Fibroblast of lung (primary cell): ENCODE results near the gene CHRNA1. TPM values are rescaled to one million over a fixed set of nuclear protein-coding genes. Genes with fewer than 3 reads are reported as not detected.

Source experiments
- DNase-seq, 2 donors: peaks; one replicate each; pipeline versions ENCODE4 v3.0.0 to v3.0.0-alpha.2; 2010; ENCODE audit warnings: low read depth in 2 of 2
- H2AFZ ChIP-seq: 2 replicates; pipeline ENCODE4 v1.5.1; 2012; ENCODE audit warnings: low read length, control low read depth, inconsistent platforms
- H3K27ac ChIP-seq: 2 replicates; pipeline ENCODE4 v1.5.1; 2011; ENCODE audit warnings: low read length, control low read depth; ENCODE audit not compliant: insufficient read depth
- H3K27me3 ChIP-seq: 2 replicates; pipeline ENCODE4 v1.5.1; 2011; ENCODE audit warnings: mild to moderate bottlenecking, low read length; ENCODE audit not compliant: control insufficient read depth, insufficient read depth
- H3K36me3 ChIP-seq: 2 replicates; pipeline ENCODE4 v1.5.1; 2011; ENCODE audit warnings: low read length; ENCODE audit not compliant: control insufficient read depth, insufficient read depth
- H3K4me1 ChIP-seq: 2 replicates; pipeline ENCODE4 v1.5.1; 2011; ENCODE audit warnings: low read length; ENCODE audit not compliant: control insufficient read depth, insufficient read depth; ENCODE audit errors: extremely low read depth
- H3K4me2 ChIP-seq: 2 replicates; pipeline ENCODE4 v1.5.1; 2011; ENCODE audit warnings: low read length, control low read depth; ENCODE audit not compliant: insufficient read depth; ENCODE audit errors: extremely low read depth
- H3K4me3 ChIP-seq, 4 experiments: fragments of 200-600 bp in 1 of 4; sonication (generic) in 1 of 4; replicated peaks in 1 of 4; 2 replicates each; pipeline ENCODE4 v1.5.1; 2011 to 2016; ENCODE audit warnings: low read length in 4 of 4, low read depth in 3 of 4, mild to moderate bottlenecking in 3 of 4, control low read depth in 2 of 4, inconsistent platforms in 1 of 4, mixed read lengths in 1 of 4; ENCODE audit not compliant: insufficient read depth in 1 of 4; ENCODE audit errors: control extremely low read depth in 1 of 4
- H3K79me2 ChIP-seq: 2 replicates; pipeline ENCODE4 v1.5.1; 2012; ENCODE audit warnings: mild to moderate bottlenecking, low read length, inconsistent platforms; ENCODE audit not compliant: control insufficient read depth, insufficient read depth
- H3K9ac ChIP-seq: 2 replicates; pipeline ENCODE4 v1.5.1; 2011; ENCODE audit warnings: mild to moderate bottlenecking, low read length, control low read depth; ENCODE audit not compliant: insufficient read depth
- H3K9me3 ChIP-seq: 2 replicates; pipeline ENCODE4 v1.5.1; 2012; ENCODE audit warnings: low read depth, low read length; ENCODE audit not compliant: control insufficient read depth, insufficient read depth
- H4K20me1 ChIP-seq: 2 replicates; pipeline ENCODE4 v1.5.1; 2011; ENCODE audit warnings: low read length; ENCODE audit not compliant: control insufficient read depth, insufficient read depth; ENCODE audit errors: extremely low read depth
- EZH2 ChIP-seq: IDR thresholded peaks from 2 replicates; pipeline ENCODE4 v1.5.1; 2012; ENCODE audit warnings: low read length, control low read depth, mild to moderate bottlenecking; ENCODE audit errors: missing control alignments
- polyA plus RNA-seq, 2 donors: library from polyadenylated mRNA; depleted of rRNA in 1 of 2; stranded (reverse) in 1 of 2; unstranded in 1 of 2; fragments of >200 nt; gene quantifications; 2 replicates each; pipeline ENCODE4 v1.2.1, GENCODE V29; 2011 to 2012; ENCODE audit warnings: missing spikeins in 1 of 2
- total RNA-seq: library from RNA; depleted of rRNA; stranded (reverse); fragments of >200 nt; gene quantifications from 2 replicates; pipeline ENCODE4 v1.2.1, GENCODE V29; 2014
- TF ChIP-seq, protein P1 (sequence below), 2 donors: IDR thresholded peaks in 1 of 2; conservative IDR thresholded peaks in 1 of 2; 1 replicate in 1 of 2; 2 replicates in 1 of 2; pipeline ENCODE4 v1.5.1; 2011 to 2012; ENCODE audit warnings: low read length in 2 of 2, control low read depth in 1 of 2, inconsistent platforms in 1 of 2, low read depth in 1 of 2, mild to moderate bottlenecking in 1 of 2

The CHRNA1 gene
- total and polyA plus RNA-seq, 2 donors (not counting 1 experiment from before 2014, with no cell fraction given), result 0.33 to 1.1 TPM

GRCh38 chr2:174775571-174775980 is 11.3 kb upstream of the CHRNA1 start:
- no peaks in the 10 kb centered on the region for H4K20me1 ChIP-seq
- no peaks in the 10 kb centered on the region for H3K79me2 ChIP-seq
- no peak overlapping the region for H3K4me2 ChIP-seq
- peak overlapping the region; percentile 40 for H3K27ac ChIP-seq
- H3K9ac ChIP-seq, result no peak overlapping the region
- no peaks in the 10 kb centered on the region for H3K36me3 ChIP-seq
- no peaks in the 10 kb centered on the region for H3K27me3 ChIP-seq
- no peak overlapping the region for H3K4me3 ChIP-seq
- no peak for DNase-seq
- peaks cover 59% of the 10 kb centered on the region for H3K4me1 ChIP-seq
- H2AFZ ChIP-seq, result no peak overlapping the region
- no peaks in the 10 kb centered on the region for H3K9me3 ChIP-seq
- TF ChIP-seq EZH2, result no peak
- TF ChIP-seq, protein P1, sequence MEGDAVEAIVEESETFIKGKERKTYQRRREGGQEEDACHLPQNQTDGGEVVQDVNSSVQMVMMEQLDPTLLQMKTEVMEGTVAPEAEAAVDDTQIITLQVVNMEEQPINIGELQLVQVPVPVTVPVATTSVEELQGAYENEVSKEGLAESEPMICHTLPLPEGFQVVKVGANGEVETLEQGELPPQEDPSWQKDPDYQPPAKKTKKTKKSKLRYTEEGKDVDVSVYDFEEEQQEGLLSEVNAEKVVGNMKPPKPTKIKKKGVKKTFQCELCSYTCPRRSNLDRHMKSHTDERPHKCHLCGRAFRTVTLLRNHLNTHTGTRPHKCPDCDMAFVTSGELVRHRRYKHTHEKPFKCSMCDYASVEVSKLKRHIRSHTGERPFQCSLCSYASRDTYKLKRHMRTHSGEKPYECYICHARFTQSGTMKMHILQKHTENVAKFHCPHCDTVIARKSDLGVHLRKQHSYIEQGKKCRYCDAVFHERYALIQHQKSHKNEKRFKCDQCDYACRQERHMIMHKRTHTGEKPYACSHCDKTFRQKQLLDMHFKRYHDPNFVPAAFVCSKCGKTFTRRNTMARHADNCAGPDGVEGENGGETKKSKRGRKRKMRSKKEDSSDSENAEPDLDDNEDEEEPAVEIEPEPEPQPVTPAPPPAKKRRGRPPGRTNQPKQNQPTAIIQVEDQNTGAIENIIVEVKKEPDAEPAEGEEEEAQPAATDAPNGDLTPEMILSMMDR (conservative IDR thresholded peaks at IDR 0.05 in 1 of 2, IDR thresholded peaks at IDR 0.05 in 1 of 2; ENCODE audit: low read depth in 1 of 2, low read length in 2 of 2), result no peak

GRCh38 chr2:174774886-174775285 is 10.6 kb upstream of the CHRNA1 start:
- Histone ChIP-seq H3K27ac (no peak overlapping the region), H3K79me2 (no peaks in the 10 kb centered on the region), H3K9ac (no peak overlapping the region), H3K4me2 (no peak overlapping the region), H2AFZ (no peak overlapping the region), H3K4me3 (no peak overlapping the region), H3K4me1 (peaks cover 59% of the 10 kb centered on the region), H3K9me3 (no peaks in the 10 kb centered on the region), H3K27me3 (no peaks in the 10 kb centered on the region), H3K36me3 (no peaks in the 10 kb centered on the region), H4K20me1 (no peaks in the 10 kb centered on the region)
- no peak for DNase-seq
- TF ChIP-seq EZH2, result no peak
- TF ChIP-seq, protein P1 (conservative IDR thresholded peaks at IDR 0.05 in 1 of 2, IDR thresholded peaks at IDR 0.05 in 1 of 2; ENCODE audit: low read depth in 1 of 2, low read length in 2 of 2), result no peak

GRCh38 chr2:174773215-174773614 is 8.9 kb upstream of the CHRNA1 start:
- Histone ChIP-seq H2AFZ (no peak overlapping the region), H3K4me1 (peaks cover 45% of the 10 kb centered on the region), H3K9ac (no peak overlapping the region), H3K79me2 (no peaks in the 10 kb centered on the region), H3K4me3 (no peak overlapping the region), H3K27me3 (no peaks in the 10 kb centered on the region), H3K4me2 (no peak overlapping the region), H3K27ac (peak overlapping the region; percentile 87), H4K20me1 (no peaks in the 10 kb centered on the region), H3K36me3 (no peaks in the 10 kb centered on the region), H3K9me3 (no peaks in the 10 kb centered on the region)
- peak in 1 of 2 donors; percentile 52 for DNase-seq
- no peak for TF ChIP-seq EZH2
- TF ChIP-seq, protein P1 (conservative IDR thresholded peaks at IDR 0.05 in 1 of 2, IDR thresholded peaks at IDR 0.05 in 1 of 2; ENCODE audit: low read depth in 1 of 2, low read length in 2 of 2), result no peak
